ENCODE measurements around the gene FAM76B.

Gene FAM76B

GRCh38 chr11:95728094-95728493 lies 61.5 kb downstream of the FAM76B start:
- no peak for DNase-seq

GRCh38 chr11:95727620-95728019 lies 62.0 kb downstream of the FAM76B start:
- no peak for DNase-seq

GRCh38 chr11:95727111-95727510 lies 62.5 kb downstream of the FAM76B start:
- no peak for DNase-seq

- DNase-seq, result no peak
Measured at GRCh38 chr11:95725196-95725595, 64.4 kb downstream of the FAM76B start.

GRCh38 chr11:95723361-95723942 lies 66.1 kb downstream of the FAM76B start:
- no peak for DNase-seq

GRCh38 chr11:95720195-95720594 lies 69.4 kb downstream of the FAM76B start:
- no peak for DNase-seq
